SH-SY5Y (cell line): ENCODE measurements around the gene MCF2.

Experiments
- GATA2 ChIP-seq: IDR thresholded peaks from 2 replicates; pipeline ENCODE4 v1.6.1; 2011; ENCODE audit warnings: mild to moderate bottlenecking, low read depth, low read length
- GATA3 ChIP-seq: IDR thresholded peaks from 2 replicates; pipeline ENCODE4 v1.6.1; 2011; ENCODE audit warnings: low read depth, mild to moderate bottlenecking, low read length, moderate library complexity

GRCh38 chrX:139538907-139539790 is 168.8 kb downstream of the MCF2 start:
- TF ChIP-seq GATA2 (no peak), GATA3 (no peak)
